Measurements from ENCODE around the gene LAGE3. TPM values are rescaled to one million over a fixed set of nuclear protein-coding genes. Genes with fewer than 3 reads are reported as not detected.

LAGE3 gene
- total RNA-seq, 4 donors from 2014 or later = 10.2 to 18.9 (median 12.6) TPM

DNA sequence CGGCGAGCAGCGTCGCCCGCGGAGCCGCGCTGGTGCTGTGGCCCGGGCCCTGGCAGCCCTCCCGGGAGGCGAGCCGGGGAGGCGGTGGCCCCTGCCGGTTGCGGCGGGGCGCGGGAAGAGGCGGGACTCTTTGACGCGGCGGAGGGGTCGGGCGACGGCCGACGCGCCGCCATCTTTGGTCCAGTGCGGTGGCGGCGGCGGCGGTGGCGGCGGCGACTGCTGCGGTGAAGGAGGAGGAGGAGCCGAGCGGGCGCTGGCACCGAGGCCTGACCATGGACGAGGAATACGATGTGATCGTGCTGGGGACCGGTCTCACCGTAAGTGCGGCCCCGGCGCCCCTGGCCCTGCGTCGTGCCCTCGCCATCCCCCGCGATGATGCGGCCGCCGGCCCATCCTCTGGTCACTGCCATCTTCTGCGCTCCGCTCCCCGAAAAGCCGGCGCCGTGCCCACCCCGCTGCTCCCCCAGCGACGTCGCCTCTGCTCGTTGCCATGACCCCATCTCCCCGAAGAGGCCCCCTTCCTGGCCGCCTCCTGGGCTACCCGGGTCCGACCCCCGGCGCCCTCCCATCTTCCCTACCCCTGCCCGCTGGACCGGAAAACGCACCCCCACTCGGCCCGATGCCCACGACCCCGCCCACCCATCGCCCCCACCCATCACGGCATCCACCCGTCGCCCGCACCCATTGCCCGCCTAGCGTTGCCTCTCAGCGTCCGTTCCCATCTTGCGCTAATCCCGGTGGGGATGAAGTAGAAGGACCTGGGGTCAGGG is 41.9 kb downstream of the LAGE3 start, which contains the start of gene GDI1:
Gene GDI1, plus strand, starts transcription at position 172 of the 770 bp plus-strand sequence. Its CDS starts 101 bp downstream, at position 273.
- Histone ChIP-seq H3K9me3 (no peaks in the 10 kb centered on the region), H3K27me3 (no peaks in the 10 kb centered on the region), H3K4me3 (replicated peaks in 1 of 3) (peak within 1 kb of the TSS in 1 of 3 donors; percentile 56), H3K36me3 (peaks cover 3 to 10% of the 10 kb centered on the region in 2 donors), H3K4me1 (peaks cover 4 to 6% of the 10 kb centered on the region in 2 donors), H3K27ac (peak within 1 kb of the TSS; percentile 43 to 78 (median 66))
- intact Hi-C loops (cut with DNase I) = loop anchor here (5.0 kb wide), 1 partner anchor 50 kb away; the partner anchor contains the start of gene UBL4A
- DNase-seq = peak; percentile 57 to 59
- TF ChIP-seq POLR2A (IDR thresholded peaks at IDR 0.05) = peak in 1 of 2 donors; percentile 59
- TF ChIP-seq, protein P1, sequence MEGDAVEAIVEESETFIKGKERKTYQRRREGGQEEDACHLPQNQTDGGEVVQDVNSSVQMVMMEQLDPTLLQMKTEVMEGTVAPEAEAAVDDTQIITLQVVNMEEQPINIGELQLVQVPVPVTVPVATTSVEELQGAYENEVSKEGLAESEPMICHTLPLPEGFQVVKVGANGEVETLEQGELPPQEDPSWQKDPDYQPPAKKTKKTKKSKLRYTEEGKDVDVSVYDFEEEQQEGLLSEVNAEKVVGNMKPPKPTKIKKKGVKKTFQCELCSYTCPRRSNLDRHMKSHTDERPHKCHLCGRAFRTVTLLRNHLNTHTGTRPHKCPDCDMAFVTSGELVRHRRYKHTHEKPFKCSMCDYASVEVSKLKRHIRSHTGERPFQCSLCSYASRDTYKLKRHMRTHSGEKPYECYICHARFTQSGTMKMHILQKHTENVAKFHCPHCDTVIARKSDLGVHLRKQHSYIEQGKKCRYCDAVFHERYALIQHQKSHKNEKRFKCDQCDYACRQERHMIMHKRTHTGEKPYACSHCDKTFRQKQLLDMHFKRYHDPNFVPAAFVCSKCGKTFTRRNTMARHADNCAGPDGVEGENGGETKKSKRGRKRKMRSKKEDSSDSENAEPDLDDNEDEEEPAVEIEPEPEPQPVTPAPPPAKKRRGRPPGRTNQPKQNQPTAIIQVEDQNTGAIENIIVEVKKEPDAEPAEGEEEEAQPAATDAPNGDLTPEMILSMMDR (IDR thresholded peaks at IDR 0.05) = no peak
- WGBS, 2 donors = 2% methylated on average over 9 of the region's 93 CpGs; no CpG with 5 or more reads in 1 of the 2 donors

DNA sequence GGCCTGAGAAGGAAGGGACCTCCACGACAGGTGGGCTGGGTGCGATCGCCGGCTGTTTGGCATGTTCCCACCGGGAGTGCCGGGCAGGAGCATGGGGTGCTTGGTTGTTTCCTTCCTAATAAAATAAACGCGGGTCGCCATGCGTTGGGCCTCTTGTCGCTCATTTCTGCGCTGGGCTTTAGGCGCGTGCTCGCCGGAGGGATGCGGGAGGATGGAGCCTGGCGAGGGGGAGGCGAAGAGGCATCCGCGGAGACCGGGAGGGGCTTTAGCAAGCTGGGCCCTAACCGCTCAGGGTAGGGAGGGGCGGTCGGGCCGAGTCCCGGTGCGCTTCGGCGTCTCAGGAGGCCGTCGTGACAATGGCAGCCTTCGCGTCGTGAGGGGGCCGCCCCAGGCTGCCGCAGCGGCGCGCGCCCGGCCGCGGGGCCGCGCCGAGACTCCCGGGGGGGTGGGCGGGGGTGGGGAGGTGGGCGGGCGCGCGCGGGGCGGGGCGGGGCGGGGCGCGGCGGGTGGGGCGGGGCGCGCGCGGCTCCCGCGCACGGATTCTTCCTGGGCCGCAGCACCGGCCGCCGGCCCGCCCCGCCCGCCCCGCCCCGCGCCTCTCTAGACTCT is 42.6 kb downstream of the LAGE3 start:
- TF ChIP-seq, protein P1 (IDR thresholded peaks at IDR 0.05) = no peak
- no peak for TF ChIP-seq POLR2A (IDR thresholded peaks at IDR 0.05)
- peak overlapping the region in 1 of 3 donors; percentile 56 for H3K4me3 ChIP-seq (replicated peaks in 1 of 3)
- DNase-seq = peak; percentile 27 to 30
- peak overlapping the region; percentile 43 to 78 (median 66) for H3K27ac ChIP-seq
- no peaks in the 10 kb centered on the region for H3K9me3 ChIP-seq
- H3K36me3 ChIP-seq = peaks cover 3 to 10% of the 10 kb centered on the region in 2 donors
- H3K4me1 ChIP-seq = peaks cover 4 to 6% of the 10 kb centered on the region in 2 donors
- H3K27me3 ChIP-seq = no peaks in the 10 kb centered on the region
- intact Hi-C loops (cut with DNase I) = loop anchor here (5.0 kb wide), 1 partner anchor 51 kb away; the partner anchor contains the start of gene UBL4A
- WGBS, 2 donors = 67% methylated on average over 3 of the region's 78 CpGs; no CpG with 5 or more reads in 1 of the 2 donors

DNA sequence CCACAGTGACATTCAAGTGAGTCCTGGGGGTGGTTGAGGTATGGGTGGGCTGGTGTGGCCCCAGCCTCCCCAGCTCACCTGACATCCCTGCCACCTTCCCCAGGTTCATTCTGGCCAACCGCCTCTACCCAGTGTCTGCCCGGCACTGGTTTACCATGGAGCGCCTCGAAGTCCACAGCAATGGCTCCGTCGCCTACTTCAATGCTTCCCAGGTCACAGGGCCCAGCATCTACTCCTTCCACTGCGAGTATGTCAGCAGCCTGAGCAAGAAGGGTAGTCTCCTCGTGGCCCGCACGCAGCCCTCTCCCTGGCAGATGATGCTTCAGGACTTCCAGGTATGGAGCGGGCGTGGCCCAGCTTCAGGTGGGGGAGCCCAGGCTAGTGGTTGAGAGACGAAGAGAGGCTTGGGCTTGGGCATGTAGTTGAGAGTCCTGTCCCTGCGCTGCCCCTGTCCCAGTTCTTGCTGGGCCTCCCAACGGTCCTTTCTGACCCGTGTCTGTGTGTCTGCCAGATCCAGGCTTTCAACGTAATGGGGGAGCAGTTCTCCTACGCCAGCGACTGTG is 43.8 kb downstream of the LAGE3 start:
- no peak overlapping the region for H3K27ac ChIP-seq
- peaks cover 3 to 7% of the 10 kb centered on the region in 2 donors for H3K36me3 ChIP-seq
- H3K27me3 ChIP-seq = no peaks in the 10 kb centered on the region
- no peaks in the 10 kb centered on the region for H3K9me3 ChIP-seq
- peaks cover 4 to 6% of the 10 kb centered on the region in 2 donors for H3K4me1 ChIP-seq
- no peak for TF ChIP-seq POLR2A (IDR thresholded peaks at IDR 0.05)
- TF ChIP-seq, protein P1 (IDR thresholded peaks at IDR 0.05) = no peak
- DNase-seq = no peak
- no peak overlapping the region for H3K4me3 ChIP-seq (replicated peaks in 1 of 3)
- 95 to 98% methylated on average over 7 to 14 of the region's 19 CpGs for WGBS, 2 donors
- intact Hi-C loops (cut with DNase I) = loop anchor here (5.0 kb wide), 1 partner anchor 52 kb away; the partner anchor contains the start of gene UBL4A

DNA sequence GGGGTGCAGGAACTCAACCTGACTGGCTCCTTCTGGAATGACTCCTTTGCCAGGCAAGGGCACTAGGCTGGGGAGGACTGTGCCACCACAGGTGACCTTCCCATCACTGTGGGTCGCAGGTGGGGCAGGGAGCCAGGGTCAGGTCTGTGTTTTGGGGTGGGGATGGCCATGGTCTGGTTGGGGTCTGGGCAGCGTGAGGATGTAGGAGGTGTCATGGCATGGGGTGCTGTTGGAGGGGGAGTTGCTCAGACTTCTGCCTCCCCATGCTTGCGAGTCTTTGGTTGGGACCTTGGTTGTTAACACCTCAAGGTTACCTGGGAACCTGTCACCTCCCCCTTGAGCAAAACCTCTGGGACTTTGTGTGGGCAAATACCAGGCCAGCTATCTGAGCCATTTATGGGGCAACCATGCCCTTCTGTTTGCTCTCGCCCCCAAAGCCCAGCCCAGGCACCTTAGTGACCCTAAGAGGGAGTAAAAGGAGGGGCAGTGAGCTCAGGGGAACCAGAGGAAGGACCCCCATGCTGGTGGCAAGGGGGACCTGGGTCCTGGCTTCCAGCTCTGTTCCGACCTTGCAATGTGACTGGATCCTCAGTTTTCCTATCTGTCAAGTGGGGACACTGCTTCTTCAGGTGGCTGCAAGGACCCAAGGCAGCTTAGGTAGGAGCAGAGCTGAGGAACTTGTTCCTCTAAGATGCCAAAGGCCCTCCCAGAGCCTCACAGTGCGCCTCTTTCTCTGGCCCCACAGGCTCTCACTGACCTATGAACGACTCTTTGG is 44.5 kb downstream of the LAGE3 start:
- Histone ChIP-seq H3K4me3 (replicated peaks in 1 of 3) (no peak overlapping the region), H3K27me3 (no peaks in the 10 kb centered on the region), H3K9me3 (no peaks in the 10 kb centered on the region), H3K4me1 (peaks cover 6% of the 10 kb centered on the region in 2 donors), H3K36me3 (peaks cover 3 to 7% of the 10 kb centered on the region in 2 donors), H3K27ac (no peak overlapping the region)
- no peak for DNase-seq
- WGBS, 2 donors = 80% methylated on average over 1 of the region's 7 CpGs; no CpG with 5 or more reads in 1 of the 2 donors
- TF ChIP-seq POLR2A (IDR thresholded peaks at IDR 0.05) = no peak
- TF ChIP-seq, protein P1 (IDR thresholded peaks at IDR 0.05) = no peak
- intact Hi-C loops (cut with DNase I) = loop anchor here (5.0 kb wide), 1 partner anchor 53 kb away; the partner anchor contains the start of gene UBL4A
